Stimulated activated CD8-positive, alpha-beta memory T cell treated with anti-CD3 and anti-CD28 coated beads, Interleukin-4, amount 100 ng/mL, for 24 hours (primary cell): ENCODE measurements around the gene SNRNP27.

Experiments
- DNase-seq: peaks from one replicate; pipeline ENCODE4 v3.0.0-alpha.2; 2020; ENCODE audit warnings: low read depth

Gene SNRNP27

DNA sequence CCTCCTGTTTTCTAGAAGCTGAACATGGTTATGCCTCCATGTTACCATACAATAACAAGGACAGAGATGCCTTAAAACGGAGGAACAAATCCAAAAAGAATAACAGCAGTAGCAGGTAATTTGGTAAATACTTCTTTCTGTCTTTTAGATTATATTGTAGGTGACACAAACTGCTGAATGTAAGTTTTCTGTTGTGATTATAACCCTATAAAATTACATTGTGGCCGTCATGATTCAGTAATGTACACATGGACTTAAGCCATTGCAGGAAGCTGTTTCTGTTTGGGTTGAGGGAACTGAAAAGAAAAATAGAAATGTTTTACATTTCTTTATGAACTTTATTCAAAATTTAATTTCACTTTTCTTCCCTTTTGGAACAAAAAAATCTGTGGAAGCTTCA is 22.4 kb downstream of the SNRNP27 start:
- no peak for DNase-seq

DNA sequence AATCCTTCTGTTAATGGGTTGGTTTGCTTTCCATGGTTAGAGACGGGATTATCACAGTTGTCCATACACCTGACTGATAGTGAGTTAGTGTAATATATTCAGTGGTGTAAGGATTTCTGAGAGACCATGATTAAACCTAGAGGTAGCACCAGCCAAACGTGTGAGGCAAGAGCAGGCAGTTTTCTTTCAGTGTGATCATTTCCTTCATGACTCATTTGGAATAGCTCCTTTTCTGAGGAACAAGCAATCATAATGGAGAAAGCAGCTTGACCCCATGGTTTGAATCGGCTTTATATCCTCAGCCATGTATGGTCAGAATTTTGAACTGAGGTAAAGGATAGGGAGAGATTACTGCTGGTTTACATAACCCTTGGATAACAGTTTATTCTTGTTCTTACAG is 24.1 kb downstream of the SNRNP27 start:
- DNase-seq: no peak

- DNase-seq: no peak
Measured at GRCh38 chr2:69918401-69918800, 24.6 kb downstream of the SNRNP27 start.

DNA sequence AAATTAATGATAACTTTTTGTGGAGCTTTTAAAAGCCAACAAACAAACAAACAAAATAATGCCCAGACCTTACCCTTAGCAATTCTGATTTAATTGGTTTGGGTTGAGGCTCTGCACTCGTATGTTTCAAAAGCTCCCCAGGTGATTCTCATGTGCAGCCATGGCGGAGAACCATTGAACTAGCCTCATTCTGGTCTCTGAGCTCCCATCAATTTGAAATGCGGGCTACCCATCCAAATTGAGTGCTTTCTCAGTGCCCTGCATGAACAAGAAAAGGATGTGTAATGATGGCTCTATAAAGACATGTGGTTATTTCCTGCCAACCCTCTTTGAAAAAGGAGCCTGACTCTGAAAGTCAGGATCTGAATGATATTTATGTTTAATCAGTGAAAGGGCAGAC is 29.4 kb downstream of the SNRNP27 start:
- DNase-seq: no peak

- DNase-seq: no peak
Measured at GRCh38 chr2:69926849-69927515, 33.2 kb downstream of the SNRNP27 start.

DNA sequence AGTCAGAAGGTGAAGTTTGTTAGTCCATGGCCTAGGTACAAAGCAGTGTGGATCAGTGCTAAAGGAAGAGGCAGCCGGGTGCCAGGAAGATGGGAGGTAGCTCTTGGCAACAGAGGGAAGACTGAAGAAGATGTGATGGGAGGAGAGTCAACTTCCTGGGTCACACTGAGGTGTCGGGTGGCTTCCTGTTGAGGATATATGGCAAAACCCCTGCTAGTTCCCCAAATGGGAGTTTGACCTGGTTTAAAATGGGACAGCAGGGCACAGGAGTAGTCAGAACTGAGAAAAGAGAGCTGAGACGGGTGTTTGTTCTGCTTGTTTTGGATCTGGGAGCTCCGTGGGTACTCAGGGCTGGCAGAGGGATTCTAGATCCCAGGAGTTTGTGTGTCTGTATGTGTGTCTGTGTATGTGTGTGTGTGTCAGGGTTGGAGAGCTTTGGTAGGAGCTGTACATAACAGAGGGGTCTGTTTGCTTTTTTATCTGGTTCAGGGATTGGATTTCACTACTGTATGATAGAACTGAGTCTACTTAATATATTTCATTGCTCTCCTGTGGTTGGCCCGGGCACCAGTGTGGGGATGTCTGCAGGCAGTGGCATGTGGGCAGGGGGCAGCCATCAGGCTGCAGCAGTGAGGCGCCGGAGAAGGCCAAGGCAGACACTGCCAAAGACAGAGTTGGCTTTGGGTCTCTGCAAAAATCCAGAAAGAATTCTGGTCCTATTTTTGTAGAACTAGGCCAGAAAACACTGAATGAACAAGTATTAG is 38.3 kb downstream of the SNRNP27 start:
- no peak for DNase-seq

DNA sequence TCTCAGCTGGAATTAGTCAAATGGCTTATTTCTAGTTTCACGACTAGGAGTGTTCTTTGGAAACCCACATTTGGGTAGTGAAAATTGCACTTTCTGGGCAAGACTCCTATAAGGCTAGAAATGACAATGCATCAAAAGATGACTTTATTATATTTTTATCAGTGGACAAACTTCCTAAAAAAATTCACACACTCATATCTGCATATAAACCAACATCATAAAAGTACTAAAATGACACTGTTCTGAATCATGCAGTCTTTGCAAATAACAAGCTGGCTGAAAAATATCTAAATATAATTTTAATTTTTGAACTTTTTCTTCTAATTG is 38.8 kb downstream of the SNRNP27 start:
- no peak for DNase-seq

DNA sequence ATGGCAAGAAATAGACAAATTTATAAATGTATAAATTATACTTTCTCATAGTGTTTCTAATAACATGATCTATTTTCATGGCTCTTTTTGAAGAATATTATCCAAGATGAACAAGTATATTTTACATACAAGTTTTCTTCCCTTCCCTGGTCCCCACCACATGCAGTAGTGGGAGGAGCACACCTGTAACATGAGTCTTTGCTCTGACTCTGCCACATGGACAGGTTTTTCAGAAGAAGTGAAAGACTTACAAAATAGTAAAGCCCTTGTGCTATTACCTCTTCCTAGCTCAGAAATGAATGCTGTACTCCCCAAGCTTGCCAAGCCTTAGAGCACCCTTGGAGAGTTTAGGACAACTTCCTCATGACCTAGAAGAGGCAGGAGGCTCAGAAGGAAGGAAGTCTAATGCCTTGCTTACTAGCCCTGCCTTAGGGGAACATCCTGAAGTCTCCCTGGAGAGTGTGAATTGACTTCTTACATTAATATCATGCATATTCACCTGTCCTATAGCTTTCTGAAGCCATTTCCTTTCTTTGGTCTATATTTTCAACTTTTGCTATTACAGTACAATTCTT is 39.6 kb downstream of the SNRNP27 start:
- DNase-seq: no peak

- DNase-seq: no peak
Measured at GRCh38 chr2:69933839-69934613, 40.3 kb downstream of the SNRNP27 start.

DNA sequence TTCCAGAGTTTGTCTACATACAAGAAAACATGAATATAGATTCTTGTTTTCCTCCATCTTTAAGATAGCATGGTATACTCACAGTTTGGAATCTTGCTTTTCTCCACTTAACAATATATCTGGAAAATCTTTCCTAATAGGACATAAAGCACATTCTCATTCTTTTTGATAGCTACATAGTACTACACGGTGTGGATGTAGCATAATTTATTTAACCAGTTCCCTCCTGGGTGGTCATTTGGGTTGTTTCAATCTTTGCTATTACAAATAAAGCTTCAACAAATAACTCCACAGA is 40.8 kb downstream of the SNRNP27 start:
- no peak for DNase-seq

DNA sequence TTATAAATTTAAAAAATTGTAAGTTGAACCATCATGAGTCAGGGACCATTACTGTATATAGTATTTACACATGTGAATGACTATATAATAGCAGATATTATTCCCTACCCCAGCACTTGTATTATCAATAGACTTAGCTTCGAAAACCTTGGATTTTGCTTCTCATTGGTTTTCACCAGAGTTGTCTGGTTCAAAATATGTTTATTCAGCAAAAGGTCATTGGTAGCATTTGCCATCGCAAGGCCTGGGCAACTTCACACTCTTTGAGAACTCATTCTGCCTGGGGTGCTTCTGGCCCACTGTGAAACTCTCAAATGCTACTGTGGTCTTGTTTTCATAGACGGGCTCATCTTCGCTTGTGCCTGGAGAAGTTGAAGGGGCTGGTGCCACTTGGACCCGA is 41.3 kb downstream of the SNRNP27 start:
- no peak for DNase-seq

- no peak for DNase-seq
Measured at GRCh38 chr2:69936906-69937305, 43.1 kb downstream of the SNRNP27 start.

GRCh38 chr2:69937968-69938367 is 44.2 kb downstream of the SNRNP27 start:
- DNase-seq: no peak

DNA sequence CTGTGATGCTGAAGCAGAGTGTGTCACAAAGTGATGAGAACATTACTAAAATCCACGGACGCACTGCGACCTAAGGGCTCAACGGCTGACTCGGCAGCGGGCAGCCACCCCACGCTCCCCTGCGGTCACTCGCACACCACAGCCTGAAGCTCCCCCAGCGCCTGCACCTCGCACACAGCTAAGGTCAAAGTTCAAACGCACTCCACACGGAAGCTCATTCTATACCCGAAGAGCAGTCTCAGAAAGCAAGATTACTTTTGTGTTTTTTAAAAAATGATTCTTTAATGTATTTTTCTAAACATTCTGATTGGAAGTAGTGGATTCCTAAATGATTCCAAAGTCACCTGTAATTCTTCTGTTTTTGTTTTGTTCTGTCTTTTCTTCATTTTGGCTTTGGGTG is 46.0 kb downstream of the SNRNP27 start:
- no peak for DNase-seq

DNA sequence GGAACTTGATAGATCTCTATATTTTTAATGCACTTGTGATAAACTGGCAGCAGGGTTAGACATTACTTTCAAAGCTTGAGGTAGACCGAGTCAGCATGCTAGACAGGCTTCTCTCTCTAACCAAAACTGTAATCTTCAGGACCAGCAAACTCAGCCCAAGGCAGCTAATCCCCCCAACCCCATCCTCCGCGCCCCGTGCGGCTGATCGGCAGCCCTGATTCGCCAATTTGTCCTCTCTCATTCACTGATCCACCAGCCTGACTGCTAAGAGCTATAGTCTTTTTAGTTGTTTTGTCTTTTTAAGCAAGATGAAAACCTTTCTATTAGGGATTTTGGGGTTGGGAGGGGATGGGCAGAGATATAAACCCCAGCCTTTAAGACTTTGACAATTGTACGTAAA is 46.9 kb downstream of the SNRNP27 start:
- no peak for DNase-seq

- no peak for DNase-seq
Measured at GRCh38 chr2:69943000-69943842, 49.5 kb downstream of the SNRNP27 start.

DNA sequence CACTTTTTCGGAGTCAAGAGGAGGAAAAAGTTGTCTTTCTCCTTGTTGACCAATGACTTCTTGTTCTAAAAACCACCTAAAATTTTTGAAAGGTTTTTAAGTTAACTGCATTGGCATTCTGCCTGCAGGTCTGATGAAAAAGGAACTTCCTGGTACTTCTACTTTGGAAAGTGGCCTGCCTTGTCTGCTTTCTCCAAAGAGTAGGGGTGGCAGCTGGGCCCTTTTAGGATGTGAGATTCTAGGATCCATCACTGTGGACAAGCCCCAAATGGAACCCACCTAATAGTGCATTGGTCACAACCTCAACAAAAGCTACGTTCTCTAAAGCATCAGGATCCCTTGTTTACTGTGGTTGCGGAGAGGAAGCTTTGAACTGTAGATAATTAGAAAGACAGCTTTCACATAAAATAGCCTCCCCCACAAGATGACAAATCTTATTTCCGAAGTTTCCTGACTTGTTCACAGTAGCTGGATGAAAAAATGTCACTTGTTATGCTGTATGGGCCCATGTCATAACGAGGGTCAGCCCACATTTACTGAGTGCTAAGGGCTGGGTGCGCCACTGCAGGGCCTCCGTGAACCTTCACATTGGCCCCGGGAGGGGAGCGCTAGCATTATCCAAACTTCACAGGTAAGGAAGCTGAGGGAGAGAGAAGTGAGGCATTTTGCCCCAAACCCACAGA is 50.2 kb downstream of the SNRNP27 start:
- DNase-seq: no peak

GRCh38 chr2:69944756-69945155 is 51.0 kb downstream of the SNRNP27 start:
- DNase-seq: no peak

DNA sequence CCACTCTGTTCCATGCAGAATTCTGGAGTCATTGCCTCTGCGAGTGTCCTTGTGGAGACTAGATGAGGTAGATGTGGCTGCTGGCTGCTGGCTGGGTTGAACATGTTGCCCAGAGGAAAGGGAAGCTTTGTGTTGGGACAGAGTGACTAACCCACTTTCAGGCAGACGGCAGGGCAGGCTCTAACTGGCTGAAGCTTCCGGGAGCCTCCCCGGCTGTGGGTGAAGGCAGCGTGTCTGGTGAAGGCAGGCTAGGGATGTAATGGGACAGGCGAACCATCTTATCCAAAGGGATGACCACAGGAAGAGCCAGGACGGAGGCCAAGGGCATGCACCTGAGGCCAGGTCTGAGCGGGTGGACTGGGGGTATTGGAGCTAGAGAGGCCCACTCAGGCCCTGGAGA is 51.7 kb downstream of the SNRNP27 start:
- DNase-seq: no peak

- no peak for DNase-seq
Measured at GRCh38 chr2:69945941-69946340, 52.2 kb downstream of the SNRNP27 start.
